Measurements from ENCODE around the gene MAN1B1. TPM values are rescaled to one million over a fixed set of nuclear protein-coding genes. Genes with fewer than 3 reads are reported as not detected.

The MAN1B1 gene
- total and polyA plus RNA-seq, 2 of the 4 experiments (the other 2 are of a cell fraction): 28.7 to 55.1 TPM

DNA sequence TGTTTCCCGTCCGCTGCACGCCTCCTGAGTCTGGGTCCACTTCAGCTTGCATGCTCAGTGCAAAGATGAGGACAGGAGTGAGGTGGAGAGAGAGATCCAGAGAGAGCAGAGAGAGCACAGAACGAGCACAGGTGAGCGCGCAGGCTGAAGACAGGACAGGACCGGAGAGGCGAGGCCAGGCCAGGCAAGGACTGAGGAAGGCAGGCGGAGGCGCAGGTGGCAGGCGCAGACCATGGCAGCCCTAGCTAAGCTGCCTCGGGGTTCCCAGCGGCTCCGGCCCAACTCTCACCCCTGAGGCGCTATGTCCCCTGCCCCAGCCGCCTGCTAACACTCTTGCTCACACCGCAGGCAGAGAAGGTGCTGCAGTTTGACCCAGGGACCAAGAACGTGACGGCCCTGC lies 61.9 kb downstream of the MAN1B1 start:
- Histone ChIP-seq H4K8ac (ENCODE audit: low read depth in 2 of 2, low read length in 2 of 2) (no peak overlapping the region), H3K4me1 (ENCODE audit: control insufficient read depth, insufficient read depth, low read length) (no peaks in the 10 kb centered on the region), H3K36me3 (ENCODE audit: control insufficient read depth, insufficient read depth, low read length) (no peaks in the 10 kb centered on the region), H2AK5ac (ENCODE audit: low read depth, low read length) (no peak overlapping the region), H3K9ac (ENCODE audit: low read depth, low read length) (no peak overlapping the region), H3K4me2 (ENCODE audit: low read depth, low read length) (no peak overlapping the region), H4K20me1 (ENCODE audit: insufficient read depth, low read length) (no peaks in the 10 kb centered on the region), H3K27ac (ENCODE audit: insufficient read depth, low read length) (no peak overlapping the region), H2BK20ac (ENCODE audit: low read depth, low read length) (no peak overlapping the region), H3K27me3 (ENCODE audit: control insufficient read depth, insufficient read depth, low read length) (peaks cover 11% of the 10 kb centered on the region), H4K91ac (ENCODE audit: insufficient read depth, low read depth, low read length) (no peak overlapping the region), H2AK9ac (replicated peaks; ENCODE audit: low read depth, low read length, poor library complexity) (no peak overlapping the region), H3K18ac (ENCODE audit: low read depth, low read length) (no peak overlapping the region), H3K79me1 (ENCODE audit: low read depth in 1 of 2, low read length in 2 of 2) (no peaks in the 10 kb centered on the region), H2BK15ac (ENCODE audit: low read depth, low read length) (no peak overlapping the region), H3K23ac (ENCODE audit: low read depth, low read length) (no peak overlapping the region), H3K9me3 (ENCODE audit: control insufficient read depth, insufficient read depth, low read length) (no peaks in the 10 kb centered on the region), H3K9me1 (ENCODE audit: insufficient read depth, low read length) (peaks cover 12% of the 10 kb centered on the region), H2AFZ (replicated peaks; ENCODE audit: low read length, poor library complexity) (no peak overlapping the region), H3K4me3 (ENCODE audit: insufficient read depth, low read depth, low read length) (no peak overlapping the region), H3K4ac (ENCODE audit: low read depth, low read length) (no peak overlapping the region), H3K14ac (replicated peaks; ENCODE audit: low read depth, low read length) (no peak overlapping the region), H4K5ac (ENCODE audit: low read depth, low read length) (no peak overlapping the region), H3K56ac (ENCODE audit: extremely low read depth, insufficient read depth, low read length) (no peak overlapping the region), H2BK120ac (ENCODE audit: low read depth, low read length) (no peak overlapping the region), H2BK5ac (ENCODE audit: low read depth, low read length, poor library complexity, severe bottlenecking) (no peak overlapping the region)
- BruUV-seq (replicated peaks): no TSS peak
- in situ Hi-C loops (cut with MboI; ENCODE audit: low sequenced_read_pairs): no loop called here
- dilution Hi-C loops (cut with HindIII; ENCODE audit: low sequenced_read_pairs, unreplicated experiment): no loop called here
- intact Hi-C loops (cut with micrococcal nuclease): no loop called here
- no peak for ATAC-seq (ENCODE audit: low read depth)
- DNase-seq: no peak
- CTCF ChIA-PET: no interaction called here
- TF ChIP-seq SMC3 (IDR thresholded peaks at IDR 0.05; ENCODE audit: low read depth, low read length): no peak
- TF ChIP-seq MAFK (IDR thresholded peaks at IDR 0.05; ENCODE audit: low read depth, low read length): no peak
- TF ChIP-seq, protein P1, sequence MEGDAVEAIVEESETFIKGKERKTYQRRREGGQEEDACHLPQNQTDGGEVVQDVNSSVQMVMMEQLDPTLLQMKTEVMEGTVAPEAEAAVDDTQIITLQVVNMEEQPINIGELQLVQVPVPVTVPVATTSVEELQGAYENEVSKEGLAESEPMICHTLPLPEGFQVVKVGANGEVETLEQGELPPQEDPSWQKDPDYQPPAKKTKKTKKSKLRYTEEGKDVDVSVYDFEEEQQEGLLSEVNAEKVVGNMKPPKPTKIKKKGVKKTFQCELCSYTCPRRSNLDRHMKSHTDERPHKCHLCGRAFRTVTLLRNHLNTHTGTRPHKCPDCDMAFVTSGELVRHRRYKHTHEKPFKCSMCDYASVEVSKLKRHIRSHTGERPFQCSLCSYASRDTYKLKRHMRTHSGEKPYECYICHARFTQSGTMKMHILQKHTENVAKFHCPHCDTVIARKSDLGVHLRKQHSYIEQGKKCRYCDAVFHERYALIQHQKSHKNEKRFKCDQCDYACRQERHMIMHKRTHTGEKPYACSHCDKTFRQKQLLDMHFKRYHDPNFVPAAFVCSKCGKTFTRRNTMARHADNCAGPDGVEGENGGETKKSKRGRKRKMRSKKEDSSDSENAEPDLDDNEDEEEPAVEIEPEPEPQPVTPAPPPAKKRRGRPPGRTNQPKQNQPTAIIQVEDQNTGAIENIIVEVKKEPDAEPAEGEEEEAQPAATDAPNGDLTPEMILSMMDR (conservative IDR thresholded peaks at IDR 0.05; ENCODE audit: low read depth, low read length): no peak
- no peak for TF ChIP-seq RFX5 (IDR thresholded peaks at IDR 0.05; ENCODE audit: low read depth, low read length)
- no peak for TF ChIP-seq NFE2L2 (IDR thresholded peaks at IDR 0.05; ENCODE audit: low read depth, low read length)
- POLR2A ChIA-PET (ENCODE audit: unreplicated experiment): no interaction called here
- WGBS, 2 experiments (ENCODE audit: extremely low coverage in 2 of 2, insufficient read length in 1 of 2): 81% methylated on average over 12 of the region's 19 CpGs; no CpG with 5 or more reads in 1 of the 2 experiments
